Activated CD8-positive, alpha-beta memory T cell treated with anti-CD3 and anti-CD28 coated beads for 1 hour (primary cell): ENCODE measurements around the gene PLD3.

Experiments used
- DNase-seq, 2 donors: peaks; one replicate each; pipeline ENCODE4 v3.0.0-alpha.2; 2020; ENCODE audit warnings: low read depth in 1 of 2; ENCODE audit errors: extremely low read depth in 1 of 2

The PLD3 gene

GRCh38 chr19:40348125-40348913, at the start of gene PLD3, which contains the start of gene C19orf47:
Gene PLD3, plus strand, starts transcription at chr19:40348695. Its CDS starts 17,789 bp downstream, at chr19:40366484.
Gene C19orf47, minus strand, starts transcription at chr19:40348397. Its CDS starts 6,540 bp downstream, at chr19:40341857.
- DNase-seq: peak; percentile 95 to 96

- no peak for DNase-seq
Observed at GRCh38 chr19:40300668-40301067, 47.8 kb upstream of the PLD3 start.

- no peak for DNase-seq
Observed at GRCh38 chr19:40302224-40303011, 46.1 kb upstream of the PLD3 start.

GRCh38 chr19:40303765-40304164, 44.7 kb upstream of the PLD3 start:
- DNase-seq: no peak

GRCh38 chr19:40304306-40304705, 44.2 kb upstream of the PLD3 start:
- no peak for DNase-seq

GRCh38 chr19:40305403-40305802, 43.1 kb upstream of the PLD3 start:
- peak; percentile 48 to 56 for DNase-seq

- DNase-seq: no peak
Observed at GRCh38 chr19:40309666-40310065, 38.8 kb upstream of the PLD3 start.

- no peak for DNase-seq
Observed at GRCh38 chr19:40312533-40312932, 36.0 kb upstream of the PLD3 start.

GRCh38 chr19:40313229-40313983, 35.1 kb upstream of the PLD3 start:
- DNase-seq: no peak

- no peak for DNase-seq
Observed at GRCh38 chr19:40314656-40315055, 33.8 kb upstream of the PLD3 start.

- no peak for DNase-seq
Observed at GRCh38 chr19:40315812-40316470, 32.6 kb upstream of the PLD3 start.

GRCh38 chr19:40317338-40317737, 31.2 kb upstream of the PLD3 start:
- no peak for DNase-seq

- no peak for DNase-seq
Observed at GRCh38 chr19:40320558-40320935, 27.9 kb upstream of the PLD3 start.

- no peak for DNase-seq
Observed at GRCh38 chr19:40321076-40321475, 27.4 kb upstream of the PLD3 start.

- no peak for DNase-seq
Observed at GRCh38 chr19:40321566-40322270, 26.8 kb upstream of the PLD3 start.

GRCh38 chr19:40322271-40322610, 26.3 kb upstream of the PLD3 start:
- no peak for DNase-seq

GRCh38 chr19:40322951-40323615, 25.4 kb upstream of the PLD3 start:
- DNase-seq: no peak

GRCh38 chr19:40323705-40324104, 24.8 kb upstream of the PLD3 start:
- DNase-seq: no peak

GRCh38 chr19:40326201-40326600, 22.3 kb upstream of the PLD3 start:
- no peak for DNase-seq

- DNase-seq: no peak
Observed at GRCh38 chr19:40331052-40331451, 17.4 kb upstream of the PLD3 start.
